ENCODE measurements around the gene TMEM87A.

Gene TMEM87A

GRCh38 chr15:42273900-42274701, 868 bp upstream of the TMEM87A start:
- peaks cover 1 to 8% (median 6%) of the 10 kb centered on the region in 5 donors for H3K36me3 ChIP-seq (ENCODE audit: control insufficient read depth in 5 of 5, insufficient read depth in 5 of 5, low read length in 5 of 5)
- H3K4me3 ChIP-seq (ENCODE audit: low read depth in 1 of 5, low read length in 5 of 5): peak overlapping the region; percentile 86 to 99 (median 97)
- H3K27ac ChIP-seq (ENCODE audit: low read depth, low read length): peak overlapping the region; percentile 100
- H3K4me1 ChIP-seq (ENCODE audit: control insufficient read depth in 5 of 5, insufficient read depth in 5 of 5, low read length in 5 of 5): peaks cover 2 to 51% (median 49%) of the 10 kb centered on the region in 5 donors
- H3K9ac ChIP-seq (ENCODE audit: low read length in 5 of 5): peak overlapping the region; percentile 91 to 97 (median 95)
- H3K27me3 ChIP-seq (ENCODE audit: control insufficient read depth in 5 of 5, insufficient read depth in 4 of 5, low read length in 5 of 5): no peaks in the 10 kb centered on the region
- H3K9me3 ChIP-seq (ENCODE audit: control insufficient read depth in 5 of 5, low read length in 5 of 5): no peaks in the 10 kb centered on the region

GRCh38 chr15:42270996-42271395, 2.2 kb downstream of the TMEM87A start:
- peaks cover 9 to 21% (median 14%) of the 10 kb centered on the region in 5 donors for H3K36me3 ChIP-seq (ENCODE audit: control insufficient read depth in 5 of 5, insufficient read depth in 5 of 5, low read length in 5 of 5)
- H3K9ac ChIP-seq (ENCODE audit: low read length in 5 of 5): peak overlapping the region in 3 of 5 donors; percentile 6 to 59 (median 35)
- H3K9me3 ChIP-seq (ENCODE audit: control insufficient read depth in 5 of 5, low read length in 5 of 5): no peaks in the 10 kb centered on the region
- H3K27me3 ChIP-seq (ENCODE audit: control insufficient read depth in 5 of 5, insufficient read depth in 4 of 5, low read length in 5 of 5): no peaks in the 10 kb centered on the region
- H3K4me1 ChIP-seq (ENCODE audit: control insufficient read depth in 5 of 5, insufficient read depth in 5 of 5, low read length in 5 of 5): peaks cover under 1 to 53% (median 49%) of the 10 kb centered on the region in 5 donors
- no peak overlapping the region for H3K4me3 ChIP-seq (ENCODE audit: low read depth in 1 of 5, low read length in 5 of 5)
- H3K27ac ChIP-seq (ENCODE audit: low read depth, low read length): no peak overlapping the region

- H3K36me3 ChIP-seq (ENCODE audit: control insufficient read depth in 5 of 5, insufficient read depth in 5 of 5, low read length in 5 of 5): peaks cover 12 to 22% (median 18%) of the 10 kb centered on the region in 5 donors
- H3K4me1 ChIP-seq (ENCODE audit: control insufficient read depth in 5 of 5, insufficient read depth in 5 of 5, low read length in 5 of 5): peaks cover 0 to 48% (median 45%) of the 10 kb centered on the region in 5 donors
- H3K9me3 ChIP-seq (ENCODE audit: control insufficient read depth in 5 of 5, low read length in 5 of 5): no peaks in the 10 kb centered on the region
- H3K27ac ChIP-seq (ENCODE audit: low read depth, low read length): no peak overlapping the region
- peak overlapping the region in 1 of 5 donors; percentile 6 for H3K9ac ChIP-seq (ENCODE audit: low read length in 5 of 5)
- no peak overlapping the region for H3K4me3 ChIP-seq (ENCODE audit: low read depth in 1 of 5, low read length in 5 of 5)
- no peaks in the 10 kb centered on the region for H3K27me3 ChIP-seq (ENCODE audit: control insufficient read depth in 5 of 5, insufficient read depth in 4 of 5, low read length in 5 of 5)
Observed at GRCh38 chr15:42270551-42270950, 2.7 kb downstream of the TMEM87A start.

GRCh38 chr15:42267286-42267685, 5.9 kb downstream of the TMEM87A start:
- Histone ChIP-seq H3K4me3 (ENCODE audit: low read depth in 1 of 5, low read length in 5 of 5) (no peak overlapping the region), H3K9me3 (ENCODE audit: control insufficient read depth in 5 of 5, low read length in 5 of 5) (no peaks in the 10 kb centered on the region), H3K9ac (ENCODE audit: low read length in 5 of 5) (no peak overlapping the region), H3K4me1 (ENCODE audit: control insufficient read depth in 5 of 5, insufficient read depth in 5 of 5, low read length in 5 of 5) (peaks cover 0 to 26% (median 18%) of the 10 kb centered on the region in 5 donors), H3K36me3 (ENCODE audit: control insufficient read depth in 5 of 5, insufficient read depth in 5 of 5, low read length in 5 of 5) (peaks cover 34 to 50% (median 41%) of the 10 kb centered on the region in 5 donors), H3K27me3 (ENCODE audit: control insufficient read depth in 5 of 5, insufficient read depth in 4 of 5, low read length in 5 of 5) (no peaks in the 10 kb centered on the region), H3K27ac (ENCODE audit: low read depth, low read length) (no peak overlapping the region)

- no peaks in the 10 kb centered on the region for H3K27me3 ChIP-seq (ENCODE audit: control insufficient read depth in 5 of 5, insufficient read depth in 4 of 5, low read length in 5 of 5)
- no peak overlapping the region for H3K9ac ChIP-seq (ENCODE audit: low read length in 5 of 5)
- no peak overlapping the region for H3K27ac ChIP-seq (ENCODE audit: low read depth, low read length)
- peaks cover 0 to 6% (median 0%) of the 10 kb centered on the region in 5 donors for H3K4me1 ChIP-seq (ENCODE audit: control insufficient read depth in 5 of 5, insufficient read depth in 5 of 5, low read length in 5 of 5)
- no peaks in the 10 kb centered on the region for H3K9me3 ChIP-seq (ENCODE audit: control insufficient read depth in 5 of 5, low read length in 5 of 5)
- H3K36me3 ChIP-seq (ENCODE audit: control insufficient read depth in 5 of 5, insufficient read depth in 5 of 5, low read length in 5 of 5): peaks cover 49 to 71% (median 55%) of the 10 kb centered on the region in 5 donors
- no peak overlapping the region for H3K4me3 ChIP-seq (ENCODE audit: low read depth in 1 of 5, low read length in 5 of 5)
Observed at GRCh38 chr15:42264795-42265194, 8.4 kb downstream of the TMEM87A start.

- H3K27ac ChIP-seq (ENCODE audit: low read depth, low read length): no peak overlapping the region
- no peak overlapping the region for H3K9ac ChIP-seq (ENCODE audit: low read length in 5 of 5)
- H3K36me3 ChIP-seq (ENCODE audit: control insufficient read depth in 5 of 5, insufficient read depth in 5 of 5, low read length in 5 of 5): peaks cover 20 to 45% (median 30%) of the 10 kb centered on the region in 5 donors
- no peaks in the 10 kb centered on the region for H3K27me3 ChIP-seq (ENCODE audit: control insufficient read depth in 5 of 5, insufficient read depth in 4 of 5, low read length in 5 of 5)
- H3K4me1 ChIP-seq (ENCODE audit: control insufficient read depth in 5 of 5, insufficient read depth in 5 of 5, low read length in 5 of 5): no peaks in the 10 kb centered on the region
- H3K4me3 ChIP-seq (ENCODE audit: low read depth in 1 of 5, low read length in 5 of 5): no peak overlapping the region
- no peaks in the 10 kb centered on the region for H3K9me3 ChIP-seq (ENCODE audit: control insufficient read depth in 5 of 5, low read length in 5 of 5)
Observed at GRCh38 chr15:42253300-42253699, 19.9 kb downstream of the TMEM87A start.

- no peak overlapping the region for H3K9ac ChIP-seq (ENCODE audit: low read length in 5 of 5)
- H3K27me3 ChIP-seq (ENCODE audit: control insufficient read depth in 5 of 5, insufficient read depth in 4 of 5, low read length in 5 of 5): no peaks in the 10 kb centered on the region
- no peak overlapping the region for H3K4me3 ChIP-seq (ENCODE audit: low read depth in 1 of 5, low read length in 5 of 5)
- no peaks in the 10 kb centered on the region for H3K9me3 ChIP-seq (ENCODE audit: control insufficient read depth in 5 of 5, low read length in 5 of 5)
- H3K4me1 ChIP-seq (ENCODE audit: control insufficient read depth in 5 of 5, insufficient read depth in 5 of 5, low read length in 5 of 5): no peaks in the 10 kb centered on the region
- H3K36me3 ChIP-seq (ENCODE audit: control insufficient read depth in 5 of 5, insufficient read depth in 5 of 5, low read length in 5 of 5): peaks cover 37 to 50% (median 42%) of the 10 kb centered on the region in 5 donors
- H3K27ac ChIP-seq (ENCODE audit: low read depth, low read length): no peak overlapping the region
Observed at GRCh38 chr15:42240823-42241222, 32.4 kb downstream of the TMEM87A start.

GRCh38 chr15:42239528-42240182, 33.6 kb downstream of the TMEM87A start:
- no peaks in the 10 kb centered on the region for H3K4me1 ChIP-seq (ENCODE audit: control insufficient read depth in 5 of 5, insufficient read depth in 5 of 5, low read length in 5 of 5)
- peaks cover 44 to 60% (median 50%) of the 10 kb centered on the region in 5 donors for H3K36me3 ChIP-seq (ENCODE audit: control insufficient read depth in 5 of 5, insufficient read depth in 5 of 5, low read length in 5 of 5)
- H3K9me3 ChIP-seq (ENCODE audit: control insufficient read depth in 5 of 5, low read length in 5 of 5): no peaks in the 10 kb centered on the region
- H3K27ac ChIP-seq (ENCODE audit: low read depth, low read length): no peak overlapping the region
- no peak overlapping the region for H3K9ac ChIP-seq (ENCODE audit: low read length in 5 of 5)
- no peaks in the 10 kb centered on the region for H3K27me3 ChIP-seq (ENCODE audit: control insufficient read depth in 5 of 5, insufficient read depth in 4 of 5, low read length in 5 of 5)
- H3K4me3 ChIP-seq (ENCODE audit: low read depth in 1 of 5, low read length in 5 of 5): no peak overlapping the region

GRCh38 chr15:42233107-42233506, 40.1 kb downstream of the TMEM87A start:
- H3K9ac ChIP-seq (ENCODE audit: low read length in 5 of 5): no peak overlapping the region
- H3K4me1 ChIP-seq (ENCODE audit: control insufficient read depth in 5 of 5, insufficient read depth in 5 of 5, low read length in 5 of 5): no peaks in the 10 kb centered on the region
- H3K27ac ChIP-seq (ENCODE audit: low read depth, low read length): no peak overlapping the region
- no peaks in the 10 kb centered on the region for H3K27me3 ChIP-seq (ENCODE audit: control insufficient read depth in 5 of 5, insufficient read depth in 4 of 5, low read length in 5 of 5)
- H3K9me3 ChIP-seq (ENCODE audit: control insufficient read depth in 5 of 5, low read length in 5 of 5): no peaks in the 10 kb centered on the region
- H3K4me3 ChIP-seq (ENCODE audit: low read depth in 1 of 5, low read length in 5 of 5): no peak overlapping the region
- H3K36me3 ChIP-seq (ENCODE audit: control insufficient read depth in 5 of 5, insufficient read depth in 5 of 5, low read length in 5 of 5): peaks cover 56 to 91% (median 68%) of the 10 kb centered on the region in 5 donors

GRCh38 chr15:42232606-42233005, 40.6 kb downstream of the TMEM87A start:
- Histone ChIP-seq H3K36me3 (ENCODE audit: control insufficient read depth in 5 of 5, insufficient read depth in 5 of 5, low read length in 5 of 5) (peaks cover 57 to 91% (median 67%) of the 10 kb centered on the region in 5 donors), H3K27me3 (ENCODE audit: control insufficient read depth in 5 of 5, insufficient read depth in 4 of 5, low read length in 5 of 5) (no peaks in the 10 kb centered on the region), H3K27ac (ENCODE audit: low read depth, low read length) (no peak overlapping the region)

More at GRCh38 chr15:42232606-42233005, 40.6 kb downstream of the TMEM87A start:
- Histone ChIP-seq H3K4me1 (ENCODE audit: control insufficient read depth in 5 of 5, insufficient read depth in 5 of 5, low read length in 5 of 5) (no peaks in the 10 kb centered on the region), H3K4me3 (ENCODE audit: low read depth in 1 of 5, low read length in 5 of 5) (no peak overlapping the region), H3K9me3 (ENCODE audit: control insufficient read depth in 5 of 5, low read length in 5 of 5) (no peaks in the 10 kb centered on the region), H3K9ac (ENCODE audit: low read length in 5 of 5) (no peak overlapping the region)

All from subcutaneous abdominal adipose tissue (tissue), 5 donors.